ENCODE results near the gene FUT3. TPM values are rescaled to one million over a fixed set of nuclear protein-coding genes. Genes with fewer than 3 reads are reported as not detected.

FUT3 gene
- polyA plus RNA-seq, 3 donors: not detected

DNA sequence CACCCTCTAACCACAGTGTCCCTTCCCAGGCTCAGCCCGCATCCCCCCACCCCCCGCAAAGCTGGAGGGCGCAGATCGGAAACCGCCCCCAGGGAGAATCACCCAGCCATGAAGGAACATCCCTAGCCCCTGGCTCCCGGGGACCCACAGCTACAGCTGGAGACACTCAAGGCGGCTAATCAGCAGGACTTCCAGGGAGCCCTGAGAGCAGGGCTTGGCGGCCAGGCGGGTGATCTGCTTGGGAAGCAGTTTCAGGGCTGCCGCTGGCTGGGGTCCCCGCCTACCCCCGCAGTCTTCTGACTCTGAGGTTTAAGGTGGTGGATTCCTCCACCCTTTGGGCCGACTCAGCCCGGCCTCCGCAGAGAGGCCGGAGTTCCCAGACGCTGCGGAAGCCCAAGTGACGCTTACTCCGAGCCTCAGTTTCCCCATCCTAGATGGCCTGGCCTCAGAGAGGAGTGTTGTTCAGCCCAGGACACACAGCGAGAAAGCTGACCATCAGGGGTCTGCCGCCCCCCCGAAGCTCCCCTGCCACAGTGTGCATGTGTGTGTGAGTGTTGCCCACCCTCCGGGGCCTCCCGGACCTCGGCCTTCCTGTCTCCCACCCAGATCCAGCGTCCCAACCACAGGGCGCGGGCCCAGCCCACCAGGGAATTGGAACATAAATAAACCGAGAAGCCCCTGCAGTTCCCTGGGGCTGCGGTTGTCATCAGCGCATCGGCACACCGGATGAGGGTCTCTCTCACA is 21.5 kb downstream of the FUT3 start:
- peaks cover 0 to 19% of the 10 kb centered on the region in 2 donors for H3K27me3 ChIP-seq (ENCODE audit: control insufficient read depth in 2 of 2, insufficient read depth in 2 of 2, low read length in 2 of 2)
- no peak for DNase-seq
- no peak for TF ChIP-seq CTCF (IDR thresholded peaks at IDR 0.05)
- H3K4me1 Mint-ChIP-seq: peaks cover 18% of the 10 kb centered on the region
- no peak overlapping the region for H3K27ac Mint-ChIP-seq
- intact Hi-C loops (cut with micrococcal nuclease): no loop called here
- no peak overlapping the region for H3K4me3 Mint-ChIP-seq
- H3K79me2 ChIP-seq (ENCODE audit: insufficient read depth, low read length): no peaks in the 10 kb centered on the region
- H3K4me2 ChIP-seq (replicated peaks; ENCODE audit: extremely low read depth, low read length, poor library complexity, severe bottlenecking): no peak overlapping the region
- no peaks in the 10 kb centered on the region for H3K36me3 Mint-ChIP-seq
- peaks cover 0 to 5% of the 10 kb centered on the region in 2 donors for H3K9me3 ChIP-seq (replicated peaks in 1 of 2; ENCODE audit: control insufficient read depth in 1 of 2, insufficient read depth in 1 of 2, low read length in 2 of 2)
- H3K4me1 ChIP-seq (ENCODE audit: control insufficient read depth in 1 of 2, insufficient read depth in 2 of 2, low read length in 2 of 2): peaks cover 19 to 26% of the 10 kb centered on the region in 2 donors
- no peaks in the 10 kb centered on the region for H4K20me1 ChIP-seq (ENCODE audit: insufficient read depth, low read length)
- WGBS (ENCODE audit: insufficient coverage): 83% methylated on average over 19 of the region's 34 CpGs
- H3K27me3 Mint-ChIP-seq (ENCODE audit: low read depth in 3 of 3): peaks cover 13 to 36% (median 23%) of the 10 kb centered on the region in 3 donors
- peaks cover 2 to 15% (median 9%) of the 10 kb centered on the region in 7 donors for H3K9me3 Mint-ChIP-seq
- no peak overlapping the region for H3K9ac ChIP-seq (ENCODE audit: insufficient read depth, low read length, poor library complexity, severe bottlenecking)
- no peak overlapping the region for H3K4me3 ChIP-seq (replicated peaks in 1 of 3; ENCODE audit: low read depth in 2 of 3, low read length in 3 of 3)
- no peak overlapping the region for H2AFZ ChIP-seq (ENCODE audit: insufficient read depth, low read depth, low read length, poor library complexity, severe bottlenecking)
- no peaks in the 10 kb centered on the region for H3K36me3 ChIP-seq (replicated peaks in 1 of 2; ENCODE audit: control insufficient read depth in 1 of 2, insufficient read depth in 2 of 2, low read length in 2 of 2)
- H3K27ac ChIP-seq (ENCODE audit: low read depth in 1 of 2, low read length in 2 of 2): no peak overlapping the region

DNA sequence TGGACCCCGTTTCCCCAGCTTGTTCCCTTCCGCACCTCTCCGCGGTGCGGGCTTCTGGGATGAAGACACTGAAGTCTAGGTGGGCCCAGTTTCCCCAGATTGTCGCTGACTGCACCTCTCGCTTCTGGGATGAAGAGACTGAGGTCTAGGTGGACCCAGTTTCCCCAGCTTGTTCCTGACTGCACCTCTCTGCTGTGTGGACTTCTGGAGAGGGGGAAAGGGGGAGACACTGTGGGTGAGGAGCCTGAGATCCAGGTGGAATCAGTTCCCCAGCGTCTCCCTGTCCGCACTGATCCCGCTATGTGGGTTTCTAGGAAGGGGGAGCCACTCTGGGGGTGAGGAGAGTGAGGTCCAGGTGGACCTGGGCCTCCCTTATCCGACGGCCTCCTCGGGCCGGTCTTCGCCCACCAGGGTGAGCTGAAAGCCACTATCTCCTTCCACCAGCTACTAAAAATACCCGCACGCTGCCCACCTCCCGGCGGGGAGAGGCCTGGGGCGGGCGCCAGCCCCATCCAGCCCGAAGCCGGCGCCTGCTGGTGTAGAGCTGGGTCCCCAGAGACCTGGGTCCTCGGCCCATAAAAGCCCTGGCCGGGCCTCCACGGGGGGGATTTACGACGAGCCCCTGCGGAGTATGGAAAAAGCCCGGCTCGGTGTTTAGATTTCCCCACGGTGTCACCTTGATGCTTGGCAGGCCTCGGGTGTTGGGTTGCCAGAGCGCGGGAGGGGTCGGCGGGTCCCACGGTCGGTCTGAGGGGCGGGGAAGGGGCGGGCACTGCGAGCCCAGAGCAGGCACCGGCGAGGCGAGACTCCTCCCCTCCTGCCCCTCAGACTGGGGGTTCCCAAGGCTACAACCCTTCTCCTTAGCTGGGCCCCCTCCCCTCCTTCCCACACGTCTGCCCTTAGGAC is 22.3 kb downstream of the FUT3 start:
- peak overlapping the region; percentile 66 for H3K4me2 ChIP-seq (replicated peaks; ENCODE audit: extremely low read depth, low read length, poor library complexity, severe bottlenecking)
- H3K9me3 ChIP-seq (replicated peaks in 1 of 2; ENCODE audit: control insufficient read depth in 1 of 2, insufficient read depth in 1 of 2, low read length in 2 of 2): peaks cover 0 to 5% of the 10 kb centered on the region in 2 donors
- peak overlapping the region; percentile 83 to 87 for H3K4me3 Mint-ChIP-seq
- H3K4me3 ChIP-seq (replicated peaks in 1 of 3; ENCODE audit: low read depth in 2 of 3, low read length in 3 of 3): peak overlapping the region; percentile 21 to 70 (median 41)
- H3K4me1 Mint-ChIP-seq: peaks cover 18% of the 10 kb centered on the region
- 1% methylated on average over 42 of the region's 47 CpGs for WGBS (ENCODE audit: insufficient coverage)
- H4K20me1 ChIP-seq (ENCODE audit: insufficient read depth, low read length): no peaks in the 10 kb centered on the region
- H3K36me3 Mint-ChIP-seq: no peaks in the 10 kb centered on the region
- peaks cover 0 to 19% of the 10 kb centered on the region in 2 donors for H3K27me3 ChIP-seq (ENCODE audit: control insufficient read depth in 2 of 2, insufficient read depth in 2 of 2, low read length in 2 of 2)
- no peak for TF ChIP-seq CTCF (IDR thresholded peaks at IDR 0.05)
- intact Hi-C loops (cut with micrococcal nuclease): no loop called here
- peaks cover 13 to 38% (median 23%) of the 10 kb centered on the region in 3 donors for H3K27me3 Mint-ChIP-seq (ENCODE audit: low read depth in 3 of 3)
- H3K9me3 Mint-ChIP-seq: peaks cover 2 to 15% (median 9%) of the 10 kb centered on the region in 7 donors
- H3K4me1 ChIP-seq (ENCODE audit: control insufficient read depth in 1 of 2, insufficient read depth in 2 of 2, low read length in 2 of 2): peaks cover 19 to 26% of the 10 kb centered on the region in 2 donors
- no peaks in the 10 kb centered on the region for H3K79me2 ChIP-seq (ENCODE audit: insufficient read depth, low read length)
- peak overlapping the region in 6 of 7 donors; percentile 65 to 95 (median 84) for H3K27ac Mint-ChIP-seq
- peak overlapping the region; percentile 56 for H3K9ac ChIP-seq (ENCODE audit: insufficient read depth, low read length, poor library complexity, severe bottlenecking)
- no peaks in the 10 kb centered on the region for H3K36me3 ChIP-seq (replicated peaks in 1 of 2; ENCODE audit: control insufficient read depth in 1 of 2, insufficient read depth in 2 of 2, low read length in 2 of 2)
- peak overlapping the region; percentile 81 for H2AFZ ChIP-seq (ENCODE audit: insufficient read depth, low read depth, low read length, poor library complexity, severe bottlenecking)
- peak overlapping the region; percentile 58 to 73 for H3K27ac ChIP-seq (ENCODE audit: low read depth in 1 of 2, low read length in 2 of 2)
- DNase-seq: no peak
